GM12878 (cell line): ENCODE measurements around the gene BEGAIN. TPM values are rescaled to one million over a fixed set of nuclear protein-coding genes. Genes with fewer than 3 reads are reported as not detected.

Source experiments
- ATAC-seq: fragments of 200-7000 bp; cut with Tn5 transposase; 3 replicates; pipeline ENCODE4 v1.9.1; 2020; ENCODE audit warnings: mild to moderate bottlenecking, moderate library complexity
- BruUV-seq: library from RNA; stranded (reverse); fragments of 400-500 nt; replicated peaks from 2 replicates; lab custom pipeline; 2021; lab: Mats Ljungman, UMichigan
- CTCF ChIA-PET: fragments of 300-600 bp; sonication (Branson Sonifier 250); formaldehyde crosslinking; extraction: SDS; loops from one replicate; lab custom pipeline; 2021; ENCODE audit warnings: inconsistent platforms; lab: Yijun Ruan, JAX
- POLR2A ChIA-PET: fragments of 350-600 bp; formaldehyde crosslinking; extraction: SDS; loops from one replicate; lab custom pipeline; 2021; ENCODE audit warnings: inconsistent platforms; lab: Charles Lee
- RAD21 ChIA-PET: fragments of 300-600 bp; sonication (Branson Sonifier 250); formaldehyde crosslinking; loops from one replicate; lab custom pipeline; 2023; ENCODE audit warnings: antibody characterized with exemption; ENCODE audit not compliant: unreplicated experiment; lab: Charles Lee
- SMC1A ChIA-PET: fragments of 300-600 bp; sonication (Branson Sonifier 250); formaldehyde crosslinking; loops from one replicate; lab custom pipeline; 2023; ENCODE audit not compliant: unreplicated experiment, uncharacterized antibody; lab: Charles Lee
- DNase-seq: peaks from one replicate; pipeline ENCODE4 v3.0.0-alpha.2; 2011; ENCODE audit warnings: low read depth, low spot score
- FAIRE-seq: peaks from 3 replicates; lab custom pipeline; 2011; peaks lifted over from hg19 to GRCh38; lab: Jason Lieb, UNC
- H2AFZ ChIP-seq: 2 replicates; pipeline ENCODE4 v1.6.0; 2011; ENCODE audit warnings: low read depth, low read length, control low read depth; ENCODE audit not compliant: control insufficient read depth
- H3K27ac ChIP-seq: 2 replicates; pipeline ENCODE4 v1.5.1; 2011; ENCODE audit warnings: control low read depth; ENCODE audit not compliant: control insufficient read depth, insufficient read depth
- H3K27me3 ChIP-seq, 2 experiments: replicated peaks in 1 of 2; 2 replicates each; pipeline versions ENCODE4 v1.6.0 to v1.6.1; 2011; ENCODE audit warnings: low read length in 1 of 2; ENCODE audit not compliant: control insufficient read depth in 2 of 2, insufficient read depth in 2 of 2
- H3K36me3 ChIP-seq, 2 experiments: 2 replicates each; pipeline ENCODE4 v1.5.1; 2011; ENCODE audit warnings: low read length in 1 of 2; ENCODE audit not compliant: control insufficient read depth in 2 of 2, insufficient read depth in 2 of 2
- H3K4me1 ChIP-seq: 2 replicates; pipeline ENCODE4 v1.6.1; 2011; ENCODE audit warnings: mild to moderate bottlenecking, low read length, moderate library complexity, mixed read lengths; ENCODE audit not compliant: control insufficient read depth, insufficient read depth
- H3K4me2 ChIP-seq: 2 replicates; pipeline ENCODE4 v1.6.0; 2011; ENCODE audit warnings: control low read depth; ENCODE audit not compliant: control insufficient read depth, insufficient read depth
- H3K4me3 ChIP-seq: fragments of 200-600 bp; sonication (generic); 2 replicates; pipeline ENCODE4 v1.5.1; 2016
- H3K79me2 ChIP-seq: 2 replicates; pipeline ENCODE4 v1.6.0; 2011; ENCODE audit warnings: low read length; ENCODE audit not compliant: control insufficient read depth, insufficient read depth
- H3K9ac ChIP-seq: 2 replicates; pipeline ENCODE4 v1.8.0; 2011; ENCODE audit warnings: low read length, control low read depth, mixed read lengths; ENCODE audit not compliant: control insufficient read depth, insufficient read depth
- H3K9me3 ChIP-seq: replicated peaks from 3 replicates; pipeline ENCODE4 v1.5.1; 2011; ENCODE audit warnings: mild to moderate bottlenecking, low read length; ENCODE audit not compliant: control insufficient read depth, insufficient read depth
- H4K20me1 ChIP-seq: 2 replicates; pipeline ENCODE4 v1.6.0; 2011; ENCODE audit not compliant: control insufficient read depth, insufficient read depth
- GATAD2B ChIP-seq: fragments of 450-650 bp; conservative IDR thresholded peaks from 2 replicates; pipeline ENCODE4 v1.6.1; 2017; ENCODE audit warnings: low read depth, mild to moderate bottlenecking, moderate library complexity
- IKZF2 ChIP-seq, 2 experiments: fragments of 450-650 bp; IDR thresholded peaks; 2 replicates each; pipeline ENCODE4 v1.6.1; 2017; ENCODE audit warnings: mild to moderate bottlenecking in 2 of 2, moderate library complexity in 2 of 2
- RBBP5 ChIP-seq: fragments of 200-600 bp; sonication (generic); conservative IDR thresholded peaks from 2 replicates; pipeline ENCODE4 v1.6.1; 2016
- SMAD1 ChIP-seq: fragments of 450-650 bp; IDR thresholded peaks from 2 replicates; pipeline ENCODE4 v1.6.1; 2018; ENCODE audit warnings: mild to moderate bottlenecking, low read depth; ENCODE audit not compliant: partially characterized antibody
- WGBS: methylation state at CpG from one replicate; pipeline ENCODE4 v1.1.6; 2016; ENCODE audit warnings: low lambda C conversion rate; ENCODE audit not compliant: insufficient replicate concordance, insufficient coverage; ENCODE audit errors: missing lambda C conversion rate; 5-methylcytosine and 5-hydroxymethylcytosine counted together
- in situ Hi-C: fragments of 300-500 bp; cut with MboI; formaldehyde crosslinking; loops from 9 replicates; pipeline ENCODE4 v1.14.3; 2018; ENCODE audit warnings: mixed read lengths
- intact Hi-C: fragments of 100-400 bp; cut with micrococcal nuclease; formaldehyde crosslinking; loops from one replicate; pipeline ENCODE4 v1.14.2; 2022; ENCODE audit not compliant: unreplicated experiment
- polyA plus RNA-seq, 11 experiments: library from polyadenylated mRNA; depleted of rRNA in 4 of 11; unstranded in 6 of 11; stranded (reverse) in 5 of 11; fragments of >200 nt; fragmentation: Nextera tagmentation in 4 of 11; fragmentation: Illumina TruSeq in 1 of 11; extraction: Ambion mirVana in 4 of 11; extraction: Trizol in 1 of 11; gene quantifications; 1 replicate in 1 of 11; 2 replicates in 10 of 11; pipeline versions ENCODE4 v1.2.1 to v1.2.3, GENCODE V29; 2011 to 2016; ENCODE audit warnings: inconsistent platforms in 2 of 11, missing spikeins in 2 of 11, low read depth in 1 of 11
- total RNA-seq, 4 experiments: library from RNA; depleted of rRNA in 3 of 4; stranded (reverse); fragments of >200 nt in 3 of 4; fragmentation: Illumina TruSeq in 1 of 4; extraction: Trizol in 1 of 4; gene quantifications; 2 replicates each; pipeline versions ENCODE4 v1.2.1 to v1.2.3, GENCODE V29; 2013 to 2021
- TF ChIP-seq, protein P1 (sequence below): fragments of 450-650 bp; formaldehyde crosslinking; IDR thresholded peaks from 2 replicates; pipeline ENCODE4 v1.4.0; 2022; ENCODE audit warnings: mild to moderate bottlenecking, moderate library complexity

BEGAIN gene
- total and polyA plus RNA-seq, 10 of the 15 experiments (the other 5 are each of a cell fraction or from before 2014, with no cell fraction given) = 0.01 to 0.31 (median 0.06) TPM; not detected in 5

DNA sequence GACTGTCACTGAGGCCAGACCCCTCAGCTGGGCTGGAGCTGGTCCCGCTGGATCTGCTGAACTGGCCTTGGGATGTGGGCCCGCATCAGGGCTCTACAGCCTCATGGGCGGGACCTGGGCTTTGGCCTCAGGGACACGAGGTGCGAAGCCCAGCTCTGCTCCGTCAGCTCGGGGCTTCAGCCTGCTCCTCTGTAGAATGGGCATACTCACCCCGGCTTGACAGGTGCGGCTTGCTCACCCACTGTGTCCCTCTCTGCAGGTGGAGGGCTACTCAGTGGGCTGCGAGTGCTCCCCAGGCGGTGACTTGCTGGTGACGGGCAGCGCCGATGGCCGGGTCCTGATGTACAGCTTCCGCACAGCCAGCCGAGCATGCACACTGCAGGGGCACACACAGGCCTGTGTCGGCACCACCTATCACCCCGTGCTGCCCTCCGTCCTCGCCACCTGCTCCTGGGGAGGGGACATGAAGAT, 57.6 kb downstream of the BEGAIN start:
- ATAC-seq (no peak), FAIRE-seq (no peak), DNase-seq (no peak)
- no peak overlapping the region for H3K9ac ChIP-seq
- BruUV-seq = no TSS peak
- no peaks in the 10 kb centered on the region for H3K4me1 ChIP-seq
- H3K4me2 ChIP-seq = no peak overlapping the region
- H3K27me3 ChIP-seq = no peaks in the 10 kb centered on the region
- no peaks in the 10 kb centered on the region for H3K79me2 ChIP-seq
- ChIA-PET RAD21 (no interaction called here), POLR2A (no interaction called here), SMC1A (no interaction called here), CTCF (no interaction called here)
- H3K36me3 ChIP-seq = no peaks in the 10 kb centered on the region; a peak in 1 of 4 replicates
- H4K20me1 ChIP-seq = no peaks in the 10 kb centered on the region
- no peaks in the 10 kb centered on the region; the same call in 2 of the 3 replicates for H3K9me3 ChIP-seq
- no peak overlapping the region for H2AFZ ChIP-seq
- H3K4me3 ChIP-seq = no peak overlapping the region
- in situ Hi-C loops (no loop called here), intact Hi-C loops (no loop called here)
- WGBS = 79% methylated on average over 19 of the region's 21 CpGs
- H3K27ac ChIP-seq = no peak overlapping the region
- TF ChIP-seq, protein P1, sequence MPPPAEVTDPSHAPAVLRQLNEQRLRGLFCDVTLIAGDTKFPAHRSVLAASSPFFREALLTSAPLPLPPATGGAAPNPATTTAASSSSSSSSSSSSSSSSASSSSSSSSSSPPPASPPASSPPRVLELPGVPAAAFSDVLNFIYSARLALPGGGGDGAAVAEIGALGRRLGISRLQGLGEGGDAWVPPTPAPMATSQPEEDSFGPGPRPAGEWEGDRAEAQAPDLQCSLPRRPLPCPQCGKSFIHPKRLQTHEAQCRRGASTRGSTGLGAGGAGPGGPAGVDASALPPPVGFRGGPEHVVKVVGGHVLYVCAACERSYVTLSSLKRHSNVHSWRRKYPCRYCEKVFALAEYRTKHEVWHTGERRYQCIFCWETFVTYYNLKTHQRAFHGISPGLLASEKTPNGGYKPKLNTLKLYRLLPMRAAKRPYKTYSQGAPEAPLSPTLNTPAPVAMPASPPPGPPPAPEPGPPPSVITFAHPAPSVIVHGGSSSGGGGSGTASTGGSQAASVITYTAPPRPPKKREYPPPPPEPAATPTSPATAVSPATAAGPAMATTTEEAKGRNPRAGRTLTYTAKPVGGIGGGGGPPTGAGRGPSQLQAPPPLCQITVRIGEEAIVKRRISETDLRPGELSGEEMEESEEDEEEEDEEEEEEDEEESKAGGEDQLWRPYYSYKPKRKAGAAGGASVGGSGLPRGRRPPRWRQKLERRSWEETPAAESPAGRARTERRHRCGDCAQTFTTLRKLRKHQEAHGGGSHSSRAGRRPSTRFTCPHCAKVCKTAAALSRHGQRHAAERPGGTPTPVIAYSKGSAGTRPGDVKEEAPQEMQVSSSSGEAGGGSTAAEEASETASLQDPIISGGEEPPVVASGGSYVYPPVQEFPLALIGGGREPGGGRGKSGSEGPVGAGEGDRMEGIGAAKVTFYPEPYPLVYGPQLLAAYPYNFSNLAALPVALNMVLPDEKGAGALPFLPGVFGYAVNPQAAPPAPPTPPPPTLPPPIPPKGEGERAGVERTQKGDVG (CRISPR knock-in tag) = no peak
- TF ChIP-seq RBBP5 (no peak), GATAD2B (no peak), SMAD1 (no peak), IKZF2 (IDR thresholded peaks at IDR 0.05) (no peak)
